HG03175 (cell line): ENCODE measurements around the gene SCPEP1.

ENCODE experiments used
- ATAC-seq: cut with Tn5 transposase; IDR thresholded peaks from one replicate; pipeline ENCODE4 v1.9.1; 2021; ENCODE audit warnings: mild to moderate bottlenecking, moderate library complexity; ENCODE audit not compliant: unreplicated experiment

Gene SCPEP1

DNA sequence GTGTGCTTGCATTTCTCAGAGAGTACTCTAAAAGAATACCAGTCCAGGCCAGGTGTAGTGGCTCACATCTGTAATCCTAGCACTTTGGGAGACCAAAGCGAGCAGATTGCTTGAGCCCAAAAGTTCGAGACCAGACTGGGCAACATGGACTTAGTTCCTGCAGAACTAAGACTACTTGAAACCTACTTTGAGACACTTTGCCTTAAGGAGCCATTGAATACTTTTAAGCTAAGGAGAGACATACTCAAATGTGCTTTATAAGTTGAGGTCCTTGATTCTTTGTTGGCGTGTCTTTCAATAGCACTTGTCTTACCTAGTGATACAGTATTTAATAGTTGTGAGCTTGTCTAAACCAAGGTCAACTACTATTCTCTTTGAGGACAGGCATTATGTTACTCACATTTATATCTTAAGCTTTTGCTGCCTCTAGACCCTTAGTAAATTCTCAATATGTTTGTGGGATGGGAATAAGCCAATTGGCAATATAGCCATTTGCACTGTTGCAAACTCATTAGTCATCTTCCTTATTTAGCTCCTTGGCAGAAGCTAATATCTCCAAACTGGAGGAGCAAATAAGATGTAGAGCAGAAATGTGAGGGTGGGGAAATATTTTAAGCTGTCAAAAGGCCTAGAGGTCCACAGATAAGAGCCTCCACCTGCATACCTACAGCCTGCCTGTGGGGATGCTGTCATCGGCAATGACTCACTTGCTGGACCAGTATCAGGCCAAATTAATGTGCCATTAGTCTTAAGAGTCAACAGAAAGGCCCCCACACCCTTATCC lies 16.3 kb downstream of the SCPEP1 start:
- no peak for ATAC-seq

GRCh38 chr17:56995766-56996165 lies 17.8 kb downstream of the SCPEP1 start:
- ATAC-seq, result no peak

DNA sequence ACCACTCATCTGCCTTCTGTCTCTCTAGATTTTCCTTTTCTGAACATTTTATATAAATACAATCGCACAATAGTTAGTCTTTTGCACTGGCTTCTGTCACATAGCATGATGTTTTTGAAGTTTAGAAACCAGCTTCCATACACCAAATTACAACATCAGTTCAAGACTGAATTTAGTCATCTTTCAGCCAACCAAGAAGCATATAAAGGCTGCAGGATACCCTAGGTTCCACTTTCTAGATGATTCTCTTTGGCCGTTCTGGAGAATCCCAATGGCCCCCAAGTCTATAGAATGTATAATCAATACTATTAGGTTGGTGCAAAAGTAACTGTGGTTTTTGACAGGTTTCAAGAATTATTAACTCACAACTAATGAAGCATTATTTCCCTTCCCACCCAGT lies 19.4 kb downstream of the SCPEP1 start:
- no peak for ATAC-seq

DNA sequence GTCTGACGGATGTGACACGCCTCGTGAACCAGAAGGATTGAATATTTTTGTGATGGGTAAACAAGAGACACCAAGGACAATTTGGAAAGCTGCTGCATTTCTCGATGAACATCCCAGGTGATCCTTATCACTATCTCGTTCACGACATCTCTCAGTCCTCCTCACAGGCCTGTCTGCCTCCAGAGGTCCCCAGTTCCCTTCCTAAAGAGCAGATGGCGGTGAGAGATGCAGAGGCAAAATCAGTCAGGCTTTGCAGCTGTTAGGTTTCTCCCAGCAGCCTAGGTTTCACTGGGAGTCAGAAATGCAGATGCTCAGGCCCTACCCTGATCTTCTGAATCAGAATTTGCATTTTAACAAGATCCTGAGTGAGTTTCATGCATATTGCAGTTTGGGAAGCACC lies 23.6 kb downstream of the SCPEP1 start:
- ATAC-seq, result no peak

DNA sequence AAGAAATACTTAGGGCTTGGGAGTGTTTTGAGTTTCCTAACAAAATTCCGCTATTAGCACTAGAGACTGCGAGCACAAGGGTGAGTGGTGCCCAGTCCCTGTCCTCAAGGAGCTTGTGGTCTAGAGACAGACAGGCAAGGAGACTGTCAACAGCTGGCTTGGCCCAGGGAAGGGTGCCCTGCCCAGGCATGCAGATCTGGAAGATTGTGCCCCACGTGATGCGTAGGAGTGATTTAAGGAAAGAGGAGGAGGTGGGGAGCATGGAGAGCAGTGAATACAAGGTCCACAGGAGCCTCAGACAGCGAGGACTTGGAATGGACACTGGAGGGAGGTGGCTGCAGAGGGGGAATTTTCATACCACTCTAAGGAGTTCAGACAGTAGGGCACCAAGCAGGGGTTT lies 25.0 kb downstream of the SCPEP1 start:
- no peak for ATAC-seq

DNA sequence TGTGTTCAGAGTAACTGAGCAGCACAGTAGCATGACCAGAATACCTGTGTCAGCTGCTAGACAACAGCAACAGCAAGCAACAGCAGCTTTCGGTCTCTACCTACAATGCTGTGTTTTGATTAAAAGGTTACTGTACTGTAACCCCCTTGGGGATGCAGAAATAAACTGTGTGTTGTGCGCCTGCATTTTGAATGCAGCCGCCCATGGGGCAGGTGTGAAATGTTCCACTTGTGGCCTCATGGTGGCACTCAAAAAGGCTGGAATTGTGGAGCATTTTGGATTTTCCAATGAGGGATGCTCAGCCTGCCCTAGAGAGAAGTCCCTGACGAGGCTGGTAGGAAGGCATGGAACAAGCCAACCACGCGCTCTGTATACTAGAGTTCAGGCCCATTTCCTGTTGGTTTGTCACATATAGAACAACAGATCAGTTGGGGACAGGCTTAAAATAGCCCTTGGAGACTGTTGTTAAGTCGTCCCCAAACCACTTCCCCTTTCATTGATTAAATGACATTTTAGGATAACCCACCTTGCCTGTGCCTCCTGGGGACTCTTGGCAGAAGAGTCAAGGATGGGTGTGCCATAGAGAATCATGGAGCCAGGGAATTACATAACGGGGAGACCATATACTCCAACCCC lies 27.1 kb downstream of the SCPEP1 start:
- peak; percentile 87 for ATAC-seq

GRCh38 chr17:57006040-57006439 lies 28.1 kb downstream of the SCPEP1 start:
- no peak for ATAC-seq

GRCh38 chr17:57008958-57009357 lies 31.0 kb downstream of the SCPEP1 start:
- no peak for ATAC-seq

- ATAC-seq, result peak; percentile 53
Measured at GRCh38 chr17:57009737-57010445, 32.0 kb downstream of the SCPEP1 start.

GRCh38 chr17:57010487-57010886 lies 32.6 kb downstream of the SCPEP1 start:
- no peak for ATAC-seq

DNA sequence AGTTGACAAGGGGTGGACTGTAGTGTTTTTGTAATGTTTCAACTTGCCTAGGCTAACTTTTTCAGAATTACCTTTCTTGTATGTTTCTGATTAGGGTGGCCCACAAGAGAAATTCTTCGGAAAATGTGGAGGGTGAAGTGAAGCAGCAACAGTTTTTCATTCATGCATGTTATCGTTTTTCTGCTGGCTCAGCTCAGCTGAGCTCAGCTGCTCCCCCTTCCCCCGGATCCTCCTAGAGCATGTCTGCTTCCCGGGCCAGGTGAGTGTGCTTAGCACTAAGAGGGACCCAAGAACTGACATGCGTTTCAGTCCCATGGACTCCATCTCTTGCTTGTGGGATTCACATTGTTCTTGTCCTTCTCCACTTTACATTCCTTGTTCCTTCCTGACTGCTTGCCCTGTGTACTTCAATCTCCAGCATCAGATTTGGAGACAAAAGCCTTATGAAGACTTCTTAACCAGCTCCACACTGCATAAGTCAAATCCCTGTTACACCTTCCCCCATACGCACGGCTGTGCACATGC lies 33.6 kb downstream of the SCPEP1 start:
- ATAC-seq, result no peak

GRCh38 chr17:57016071-57016763 lies 38.3 kb downstream of the SCPEP1 start:
- no peak for ATAC-seq

DNA sequence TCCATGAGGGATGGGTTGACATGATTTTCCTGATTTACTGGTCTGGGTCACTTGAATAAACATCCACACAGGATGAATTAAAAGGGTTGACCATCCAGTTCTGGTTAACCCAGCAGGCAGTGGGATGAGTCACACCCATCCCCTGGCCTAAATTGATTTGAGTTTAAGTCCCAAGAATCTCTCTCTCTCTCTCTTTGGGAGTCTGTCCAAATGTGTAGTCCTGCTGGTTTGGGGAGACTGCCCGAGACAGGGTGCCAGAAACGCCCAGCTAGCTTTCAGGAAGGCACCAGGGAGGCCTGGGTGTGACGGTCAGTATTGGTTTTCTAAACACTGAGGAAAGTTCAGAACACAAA lies 38.8 kb downstream of the SCPEP1 start:
- ATAC-seq, result no peak

- no peak for ATAC-seq
Measured at GRCh38 chr17:57017625-57018024, 39.7 kb downstream of the SCPEP1 start.

DNA sequence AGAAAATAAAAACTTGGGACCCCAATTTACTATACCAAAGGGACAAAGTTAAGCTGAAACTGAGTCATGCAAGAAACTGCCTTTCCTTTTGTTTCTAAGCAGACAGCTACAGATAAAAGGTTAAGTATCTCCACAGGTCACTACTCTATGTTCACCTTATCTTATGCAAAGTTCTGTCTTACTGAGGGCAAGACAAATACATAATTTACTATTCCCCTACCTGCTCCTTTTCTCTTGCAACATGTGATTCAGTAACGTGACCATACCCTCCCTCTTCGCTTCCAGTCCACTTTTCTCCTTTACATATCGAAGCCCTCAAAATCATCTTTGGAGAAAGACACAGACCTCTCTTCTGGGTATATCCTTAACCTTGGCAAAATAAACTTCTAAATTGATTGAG lies 42.3 kb downstream of the SCPEP1 start:
- ATAC-seq, result no peak

DNA sequence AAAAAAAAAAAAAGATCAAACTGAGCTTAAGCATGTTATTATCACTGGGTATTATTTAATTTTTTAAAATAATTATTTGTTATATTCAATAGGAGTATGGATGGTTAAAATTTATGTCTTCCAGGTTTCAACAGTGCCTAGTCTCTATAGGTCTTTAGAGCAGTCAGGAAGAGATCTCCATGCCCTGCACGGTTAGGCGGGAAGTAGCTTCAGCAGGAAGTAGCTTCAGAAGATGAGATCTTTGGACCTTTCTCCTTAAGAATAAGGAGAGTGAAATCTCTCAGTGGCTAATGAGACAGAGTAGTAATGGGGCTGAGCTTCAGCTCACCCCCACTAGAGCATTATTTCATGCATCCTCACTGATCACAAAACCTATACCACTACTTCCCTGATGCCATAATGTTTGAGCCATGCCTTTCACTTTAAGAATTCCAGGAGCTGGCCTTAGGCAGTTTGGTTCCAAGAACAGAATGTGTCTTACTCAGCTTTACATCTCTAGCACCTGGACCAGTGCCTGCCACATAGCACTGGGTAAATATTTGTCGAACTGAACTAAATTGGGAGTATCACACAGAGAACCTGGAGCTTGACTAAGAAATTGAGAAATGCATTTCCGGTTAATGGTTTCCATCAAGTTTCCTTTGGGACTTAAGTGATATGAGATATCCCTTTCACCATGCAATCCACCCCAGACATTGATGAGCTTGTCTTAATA lies 43.5 kb downstream of the SCPEP1 start:
- ATAC-seq, result no peak

DNA sequence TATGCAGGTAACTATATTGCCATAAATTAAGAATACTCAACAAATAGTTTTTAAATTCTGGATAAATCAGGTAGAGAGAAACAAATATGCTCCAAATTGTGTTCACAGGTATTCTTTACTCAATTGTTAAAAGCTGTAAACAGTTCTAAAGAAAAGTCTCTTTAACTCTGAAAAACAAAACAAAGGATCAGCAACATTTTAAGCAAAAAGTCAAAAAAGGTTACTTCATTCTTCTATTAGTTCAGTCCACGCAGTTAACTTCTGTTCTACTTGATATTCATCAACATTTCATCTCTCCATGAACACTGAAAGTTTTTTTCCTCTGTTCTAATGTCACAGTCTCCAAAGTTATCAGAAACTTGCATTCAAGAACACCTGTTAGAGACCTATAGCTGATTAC lies 47.9 kb downstream of the SCPEP1 start:
- no peak for ATAC-seq

- no peak for ATAC-seq
Measured at GRCh38 chr17:57027852-57028251, 49.9 kb downstream of the SCPEP1 start.

GRCh38 chr17:57032343-57032742 lies 54.4 kb downstream of the SCPEP1 start:
- no peak for ATAC-seq

DNA sequence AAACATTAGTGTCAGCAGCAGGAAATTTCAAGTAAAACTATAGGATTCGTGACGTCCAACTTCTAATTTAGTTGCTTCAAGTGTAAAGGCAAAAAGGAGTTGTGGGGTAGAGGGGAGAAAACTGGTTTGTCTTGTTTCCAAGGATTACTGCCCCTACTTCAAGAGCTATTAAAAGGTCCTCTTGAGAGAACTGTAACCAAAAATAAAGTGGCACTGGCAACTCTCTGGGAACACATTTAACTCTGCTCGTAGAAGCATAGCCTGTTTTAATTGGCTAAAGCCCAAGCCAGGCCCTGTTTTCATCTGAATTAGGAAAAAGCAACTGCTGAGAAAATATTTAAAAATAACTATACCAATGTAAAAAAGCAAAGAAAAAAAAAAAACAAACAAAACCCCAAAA lies 55.4 kb downstream of the SCPEP1 start:
- no peak for ATAC-seq
